NCI-H1092 (cell line): ENCODE data around the gene MYCN.
A peak's percentile ranks its signal among the peaks of the same experiment; 100 is the strongest.

Experiments used
- DNase-seq: peaks from one replicate; lab custom pipeline; 2025; lab: John Stamatoyannopoulos, UW

MYCN gene

GRCh38 chr2:15976354-15976753 lies 36.0 kb downstream of the MYCN start:
- no peak for DNase-seq

GRCh38 chr2:15979051-15979758 lies 38.9 kb downstream of the MYCN start:
- DNase-seq, result no peak

DNA sequence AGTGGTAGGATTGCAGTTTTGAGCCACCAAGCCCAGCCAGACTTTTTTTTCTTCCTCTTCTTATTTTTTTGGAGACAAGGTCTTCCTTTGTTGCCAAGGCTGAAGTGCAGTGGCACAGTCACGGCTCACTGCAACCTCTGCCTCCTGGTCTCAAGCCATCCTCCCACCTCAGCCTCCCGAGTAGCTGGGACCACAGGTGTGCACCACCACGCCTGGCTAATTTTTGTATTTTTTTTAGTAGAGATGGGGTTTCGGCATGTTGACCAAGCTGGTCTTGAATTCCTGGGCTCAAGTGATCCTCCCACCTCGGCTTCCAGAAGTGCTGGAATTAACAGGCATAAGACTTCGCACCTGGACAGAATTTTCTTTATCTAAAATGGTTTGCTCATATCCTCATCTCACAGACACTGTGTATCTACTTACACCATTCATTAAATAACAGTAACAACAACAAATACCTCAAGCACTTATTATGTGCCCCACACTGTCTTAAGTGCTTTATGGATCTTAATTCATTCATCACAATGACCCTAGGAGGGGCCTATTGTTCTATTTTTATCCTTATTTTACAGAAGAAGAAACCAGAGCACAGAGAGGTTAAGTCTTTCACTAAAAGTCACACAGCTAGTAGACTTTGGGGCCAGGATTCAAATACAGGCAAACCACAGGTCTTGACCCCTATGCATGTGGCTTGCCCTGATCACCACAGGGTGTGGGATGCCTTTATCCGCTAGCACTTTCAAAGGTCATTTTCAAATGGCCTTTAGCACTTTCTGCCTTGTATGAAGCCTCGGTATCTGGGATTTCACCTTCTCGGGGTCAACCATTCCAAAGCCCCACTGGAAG lies 39.6 kb downstream of the MYCN start:
- no peak for DNase-seq

DNA sequence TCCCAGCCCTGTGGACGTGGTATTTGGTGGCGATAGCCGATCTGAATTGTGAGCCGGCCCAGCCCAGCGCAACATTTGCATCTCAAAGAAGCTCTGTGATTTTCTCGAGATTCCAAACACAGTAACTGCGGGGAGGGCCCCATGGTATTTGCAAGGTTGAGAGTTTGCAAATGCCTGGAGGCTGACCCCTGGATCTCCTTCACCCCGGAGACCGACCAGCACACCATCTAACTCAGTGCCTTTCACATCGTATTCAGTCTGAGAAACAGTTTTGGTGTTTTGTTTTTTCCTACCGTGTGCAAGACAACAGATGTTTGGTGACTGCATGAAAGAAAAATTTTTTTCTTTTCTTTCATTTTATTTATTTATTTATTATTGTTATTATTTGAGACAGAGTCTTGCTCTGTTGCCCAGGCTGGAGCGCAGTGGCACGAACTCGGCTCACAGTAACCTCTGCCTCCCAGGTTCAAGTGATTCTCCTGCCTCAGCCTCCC lies 40.3 kb downstream of the MYCN start:
- no peak for DNase-seq

GRCh38 chr2:15981646-15982045 lies 41.3 kb downstream of the MYCN start:
- DNase-seq, result no peak

DNA sequence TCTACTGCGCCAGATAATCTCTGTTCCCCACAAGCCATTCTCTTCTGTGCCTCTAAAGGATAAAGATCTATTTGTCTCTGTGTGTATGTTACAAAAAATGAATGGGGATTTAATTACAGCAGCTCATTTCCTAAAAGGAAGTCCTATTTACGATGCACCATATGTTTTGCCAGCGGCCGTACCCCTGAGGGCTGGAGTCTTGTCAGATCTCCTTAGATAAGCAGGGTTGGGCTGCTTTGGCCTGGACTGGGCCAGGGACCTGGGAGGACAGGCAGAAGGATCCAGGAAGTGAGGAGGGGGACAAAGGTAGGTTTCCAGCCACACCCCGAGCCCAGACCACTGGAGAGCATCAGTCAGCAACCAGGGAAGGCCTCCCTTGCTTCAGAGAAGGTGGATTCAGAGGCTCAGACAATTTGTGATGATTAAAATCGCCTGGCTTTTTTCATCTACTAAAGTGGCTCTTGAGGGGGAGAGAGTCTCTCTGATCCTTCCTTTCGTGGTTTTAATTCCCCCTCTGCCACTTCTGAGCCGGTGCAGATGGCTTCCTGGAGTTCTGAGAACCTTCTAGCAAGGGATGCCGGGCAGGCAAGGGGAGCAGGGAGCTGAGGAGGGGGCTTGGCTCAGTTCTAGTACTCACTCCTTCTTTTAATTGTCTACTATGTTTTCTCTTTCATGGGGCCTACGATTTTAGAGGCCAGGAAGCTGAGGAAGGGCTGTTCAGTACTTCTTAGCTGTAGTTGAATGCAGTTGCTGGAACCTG lies 42.1 kb downstream of the MYCN start:
- DNase-seq, result no peak

DNA sequence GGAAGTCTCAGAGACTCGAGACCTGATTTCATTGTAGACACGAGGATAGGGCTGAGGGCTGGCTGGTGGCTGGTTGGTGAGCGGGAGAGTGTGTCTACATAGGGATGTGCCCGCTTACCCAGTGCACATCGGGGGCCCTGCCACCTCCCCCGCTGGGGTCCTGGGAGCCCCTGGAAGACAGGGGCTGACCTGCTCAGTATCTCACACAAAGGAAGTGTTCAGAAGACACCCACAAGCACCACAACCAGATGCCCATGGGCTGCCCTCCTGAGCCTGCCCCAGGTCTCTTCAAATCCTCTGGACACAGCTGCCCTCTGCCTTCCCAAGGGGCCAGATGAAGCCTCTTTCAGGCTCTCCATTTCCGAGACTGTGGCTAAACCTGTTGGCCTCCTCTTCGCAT lies 43.1 kb downstream of the MYCN start:
- DNase-seq, result no peak

GRCh38 chr2:15984368-15985255 lies 44.3 kb downstream of the MYCN start:
- DNase-seq, result peak; percentile 55

- no peak for DNase-seq
Measured at GRCh38 chr2:15985531-15985930, 45.2 kb downstream of the MYCN start.

DNA sequence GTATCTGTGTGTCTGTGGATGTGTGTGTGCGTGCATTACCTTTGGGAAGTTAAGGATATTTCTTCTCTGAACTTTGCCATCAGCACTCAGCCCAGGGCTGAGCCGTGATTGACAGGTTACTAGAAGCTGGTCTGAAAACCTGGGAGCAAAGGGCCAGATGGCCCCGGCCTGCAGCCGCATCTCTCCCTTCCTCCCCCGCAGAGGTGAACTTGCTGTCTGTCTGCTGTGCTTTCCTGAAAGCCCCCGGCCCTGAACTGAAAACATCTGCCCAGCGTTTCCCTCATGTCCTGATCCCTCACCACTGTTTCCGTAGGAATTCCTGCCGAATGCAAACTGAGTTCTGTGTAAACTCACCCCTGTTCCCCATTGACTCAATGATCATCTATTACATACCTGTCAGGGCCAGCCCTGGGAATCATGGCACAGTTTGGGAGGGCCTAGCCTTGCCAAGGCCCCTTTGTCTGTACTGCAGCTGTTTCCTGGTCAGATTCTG lies 45.8 kb downstream of the MYCN start:
- no peak for DNase-seq

DNA sequence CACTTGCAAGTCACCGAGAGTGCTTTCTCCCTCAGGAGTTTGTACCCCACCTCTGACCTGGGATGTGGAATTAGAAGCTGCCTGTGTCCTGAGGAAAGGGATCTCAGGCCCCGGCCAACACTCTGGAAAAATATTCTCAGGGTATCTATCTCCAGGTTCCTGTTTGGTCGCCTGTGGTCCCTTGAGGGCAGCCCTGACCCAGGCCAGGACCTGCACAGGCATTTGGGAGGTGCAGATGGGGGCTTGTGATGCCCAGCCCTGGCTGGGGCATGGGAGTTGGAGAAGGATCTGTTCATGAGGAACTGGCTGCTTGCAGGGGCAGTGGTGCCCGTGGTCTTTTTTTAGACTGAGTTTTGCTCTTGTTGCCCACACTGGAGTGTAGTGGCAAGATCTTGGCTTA lies 46.3 kb downstream of the MYCN start:
- no peak for DNase-seq

- no peak for DNase-seq
Measured at GRCh38 chr2:15988733-15989132, 48.4 kb downstream of the MYCN start.

GRCh38 chr2:15989559-15989958 lies 49.2 kb downstream of the MYCN start:
- DNase-seq, result no peak

GRCh38 chr2:15990151-15991101 lies 50.1 kb downstream of the MYCN start:
- no peak for DNase-seq

- no peak for DNase-seq
Measured at GRCh38 chr2:15991231-15991630, 50.9 kb downstream of the MYCN start.

DNA sequence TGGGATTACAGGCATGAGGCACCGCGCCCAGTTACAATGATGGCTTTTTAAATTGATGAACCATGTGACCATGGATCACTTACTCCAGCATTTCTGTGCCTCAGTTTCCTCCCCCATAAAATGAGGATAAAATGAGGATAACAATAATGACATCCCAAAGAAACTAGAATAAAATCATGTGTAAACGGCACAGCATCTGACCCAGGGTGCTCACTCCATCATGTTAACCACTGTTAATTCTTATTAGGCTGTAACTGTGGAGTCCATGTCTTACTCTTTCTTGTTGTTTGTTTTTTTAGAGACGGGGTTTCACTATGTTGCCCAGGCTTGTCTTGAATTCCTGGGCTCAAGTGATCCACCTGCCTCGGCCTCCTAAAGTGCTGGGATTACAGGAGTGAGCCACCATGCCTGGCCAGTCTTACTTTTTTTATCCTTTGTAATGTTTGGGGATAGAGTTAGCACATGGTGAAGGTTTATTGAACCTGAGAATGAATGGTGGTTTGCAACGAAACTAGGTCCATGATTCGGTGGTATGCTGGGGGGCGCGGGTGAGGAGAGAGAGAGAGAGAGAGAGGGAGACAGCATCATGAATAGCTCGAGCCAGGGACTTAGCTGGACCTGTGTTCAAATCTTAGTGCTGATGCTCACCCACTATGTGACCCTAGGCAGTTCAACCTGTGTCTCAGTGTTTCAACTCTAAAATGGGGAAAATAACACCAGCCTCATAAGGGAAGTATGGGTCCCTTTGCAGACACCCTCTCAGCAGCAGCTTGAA lies 52.3 kb downstream of the MYCN start:
- DNase-seq, result no peak

DNA sequence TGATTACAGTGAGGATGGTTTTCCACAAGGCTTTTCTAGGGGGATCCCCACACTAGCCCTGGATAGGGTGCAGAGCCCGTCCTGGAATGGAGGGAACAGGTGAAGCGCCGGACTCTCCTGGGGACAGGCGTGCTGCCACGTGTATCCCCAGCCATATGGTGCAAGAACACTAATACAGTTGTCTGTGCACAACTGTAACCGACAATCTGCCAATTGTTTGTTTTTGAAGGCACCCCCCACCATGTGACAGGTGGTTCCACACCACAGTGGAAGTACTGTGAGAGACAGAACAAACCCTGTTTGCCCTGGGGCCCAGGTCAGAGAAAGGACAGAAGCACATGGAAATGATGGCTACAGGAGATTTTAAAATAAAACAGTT lies 52.9 kb downstream of the MYCN start:
- no peak for DNase-seq

DNA sequence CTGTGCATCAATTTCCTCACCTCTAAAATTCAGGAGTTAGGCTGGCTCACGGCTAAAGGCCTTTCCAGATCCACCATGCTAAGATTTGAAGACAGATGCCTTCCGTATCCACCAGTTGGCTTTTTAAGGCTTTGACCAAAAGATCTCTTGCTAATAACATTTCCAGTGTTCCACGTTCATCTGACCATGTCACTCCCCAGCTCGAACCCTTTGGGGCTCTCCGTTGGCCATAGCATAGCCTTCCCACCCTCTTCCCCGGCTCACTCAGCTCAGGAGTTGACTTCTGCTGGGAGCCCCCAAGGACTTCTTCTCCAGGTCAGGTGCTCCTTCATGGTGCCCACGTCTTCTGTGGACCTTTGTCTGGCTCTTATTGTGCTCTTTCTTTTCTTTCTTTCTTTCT lies 53.3 kb downstream of the MYCN start:
- no peak for DNase-seq

GRCh38 chr2:15995603-15996002 lies 55.3 kb downstream of the MYCN start:
- no peak for DNase-seq
